GM21723 (cell line): ENCODE results near the gene GRID1.
"Not testable (repeated sequence)": the region's sequence is repeated elsewhere in the genome, so short reads cannot be mapped to it uniquely, and the experiment has no call there.

Experiments
- ATAC-seq: cut with Tn5 transposase; IDR thresholded peaks from one replicate; pipeline ENCODE4 v1.9.1; 2021; ENCODE audit warnings: mild to moderate bottlenecking, moderate library complexity; ENCODE audit not compliant: unreplicated experiment

The GRID1 gene

GRCh38 chr10:86099542-86100334, 266.9 kb downstream of the GRID1 start:
- no peak for ATAC-seq

- ATAC-seq = no peak
Measured at GRCh38 chr10:86098187-86098881, 268.3 kb downstream of the GRID1 start.

- not testable (repeated sequence) for ATAC-seq
Measured at GRCh38 chr10:86095061-86095460, 271.5 kb downstream of the GRID1 start.

GRCh38 chr10:86092311-86092710, 274.3 kb downstream of the GRID1 start:
- ATAC-seq = not testable (repeated sequence)

GRCh38 chr10:86091216-86091615, 275.4 kb downstream of the GRID1 start:
- ATAC-seq = no peak

- ATAC-seq = no peak
Measured at GRCh38 chr10:86090807-86091206, 275.8 kb downstream of the GRID1 start.

GRCh38 chr10:86087716-86088115, 278.9 kb downstream of the GRID1 start:
- no peak for ATAC-seq

- no peak for ATAC-seq
Measured at GRCh38 chr10:86086418-86086817, 280.2 kb downstream of the GRID1 start.

- ATAC-seq = no peak
Measured at GRCh38 chr10:86085686-86086085, 280.9 kb downstream of the GRID1 start.

GRCh38 chr10:86085136-86085535, 281.5 kb downstream of the GRID1 start:
- no peak for ATAC-seq

- ATAC-seq = no peak
Measured at GRCh38 chr10:86084585-86084984, 282.0 kb downstream of the GRID1 start.

- ATAC-seq = no peak
Measured at GRCh38 chr10:86083664-86084175, 282.9 kb downstream of the GRID1 start.

GRCh38 chr10:86083206-86083605, 283.4 kb downstream of the GRID1 start:
- no peak for ATAC-seq

- no peak for ATAC-seq
Measured at GRCh38 chr10:86082556-86082955, 284.0 kb downstream of the GRID1 start.

- ATAC-seq = no peak
Measured at GRCh38 chr10:86079088-86079487, 287.5 kb downstream of the GRID1 start.

GRCh38 chr10:86078639-86079035, 288.0 kb downstream of the GRID1 start:
- ATAC-seq = no peak

- no peak for ATAC-seq
Measured at GRCh38 chr10:86077871-86078638, 288.5 kb downstream of the GRID1 start.

GRCh38 chr10:86077271-86077670, 289.3 kb downstream of the GRID1 start:
- ATAC-seq = no peak

- not testable (repeated sequence) for ATAC-seq
Measured at GRCh38 chr10:86076497-86076896, 290.1 kb downstream of the GRID1 start.

- no peak for ATAC-seq
Measured at GRCh38 chr10:86075512-86075911, 291.1 kb downstream of the GRID1 start.

- ATAC-seq = no peak
Measured at GRCh38 chr10:86074294-86074693, 292.3 kb downstream of the GRID1 start.
